Mesenchymal stem cell (in vitro differentiated cells and primary cell): ENCODE data around the gene RNF26.
A peak's percentile ranks its signal among the peaks of the same experiment; 100 is the strongest.

Source experiments
- DNase-seq: peaks from one replicate; pipeline ENCODE4 v3.0.0-alpha.2; 2013
- H2AFZ ChIP-seq: one replicate; pipeline ENCODE4 v1.6.1; 2013; ENCODE audit warnings: low read depth, mild to moderate bottlenecking, control low read depth, inconsistent platforms, low read length, moderate library complexity
- H2AK5ac ChIP-seq: 2 replicates; pipeline ENCODE4 v1.6.1; 2013; ENCODE audit warnings: low read length, moderate library complexity, mild to moderate bottlenecking, inconsistent platforms; ENCODE audit not compliant: severe bottlenecking
- H2BK120ac ChIP-seq: one replicate; pipeline ENCODE4 v1.6.1; 2013; ENCODE audit warnings: low read depth, mild to moderate bottlenecking, inconsistent platforms, low read length, moderate library complexity
- H2BK12ac ChIP-seq, 2 experiments: one replicate each; pipeline ENCODE4 v1.6.1; 2013; ENCODE audit warnings: inconsistent platforms in 2 of 2, low read length in 2 of 2, mild to moderate bottlenecking in 2 of 2, moderate library complexity in 2 of 2, control low read depth in 1 of 2
- H2BK15ac ChIP-seq: one replicate; pipeline ENCODE4 v1.6.1; 2013; ENCODE audit warnings: mild to moderate bottlenecking, low read depth, inconsistent platforms; ENCODE audit not compliant: poor library complexity, severe bottlenecking
- H2BK5ac ChIP-seq: 2 replicates; pipeline ENCODE4 v1.6.1; 2013; ENCODE audit warnings: low read depth, mild to moderate bottlenecking, low read length, control low read depth, inconsistent platforms; ENCODE audit not compliant: poor library complexity, severe bottlenecking
- H3K14ac ChIP-seq, 2 experiments: one replicate each; pipeline ENCODE4 v1.6.1; 2013; ENCODE audit warnings: inconsistent platforms in 2 of 2, low read length in 2 of 2, control low read depth in 1 of 2, mild to moderate bottlenecking in 1 of 2, moderate library complexity in 1 of 2
- H3K18ac ChIP-seq, 2 experiments: one replicate each; pipeline ENCODE4 v1.6.1; 2013; ENCODE audit warnings: inconsistent platforms in 2 of 2, low read length in 2 of 2, control low read depth in 1 of 2, low read depth in 1 of 2, mild to moderate bottlenecking in 1 of 2
- H3K23ac ChIP-seq, 2 experiments: one replicate each; pipeline ENCODE4 v1.6.1; 2013; ENCODE audit warnings: inconsistent platforms in 2 of 2, low read length in 2 of 2, mild to moderate bottlenecking in 2 of 2, moderate library complexity in 2 of 2, control low read depth in 1 of 2
- H3K27ac ChIP-seq: 2 replicates; pipeline ENCODE4 v1.5.1; 2013; ENCODE audit warnings: mild to moderate bottlenecking, moderate library complexity, low read length, control low read depth, inconsistent platforms; ENCODE audit not compliant: poor library complexity, severe bottlenecking
- H3K27me3 ChIP-seq, 2 experiments: 2 replicates each; pipeline versions ENCODE4 v1.6.1 to v1.7.0; 2013; ENCODE audit warnings: low read length in 2 of 2, mild to moderate bottlenecking in 2 of 2, moderate library complexity in 2 of 2, control low read depth in 1 of 2, inconsistent platforms in 1 of 2; ENCODE audit not compliant: control insufficient read depth in 1 of 2, insufficient read depth in 1 of 2
- H3K36me3 ChIP-seq, 2 experiments: 2 replicates each; pipeline versions ENCODE4 v1.6.1 to v1.7.0; 2013; ENCODE audit warnings: low read length in 2 of 2, control low read depth in 1 of 2, inconsistent platforms in 1 of 2, low read depth in 1 of 2, mild to moderate bottlenecking in 1 of 2; ENCODE audit not compliant: insufficient read depth in 2 of 2, control insufficient read depth in 1 of 2
- H3K4ac ChIP-seq, 2 experiments: one replicate each; pipeline ENCODE4 v1.6.1; 2013; ENCODE audit warnings: inconsistent platforms in 2 of 2, low read length in 2 of 2, mild to moderate bottlenecking in 2 of 2, moderate library complexity in 2 of 2, control low read depth in 1 of 2, low read depth in 1 of 2
- H3K4me1 ChIP-seq: 2 replicates; pipeline ENCODE4 v1.6.1; 2013; ENCODE audit warnings: low read depth, low read length, control low read depth; ENCODE audit not compliant: control insufficient read depth, insufficient read depth
- H3K4me2 ChIP-seq: 2 replicates; pipeline ENCODE4 v1.6.1; 2013; ENCODE audit warnings: low read length, mild to moderate bottlenecking, inconsistent platforms; ENCODE audit not compliant: poor library complexity, severe bottlenecking
- H3K4me3 ChIP-seq, 2 experiments: 2 replicates each; pipeline versions ENCODE4 v1.5.1 to v1.7.0; 2013; ENCODE audit warnings: low read length in 2 of 2, mild to moderate bottlenecking in 2 of 2, control low read depth in 1 of 2, low read depth in 1 of 2; ENCODE audit not compliant: insufficient read depth in 1 of 2
- H3K79me1 ChIP-seq: replicated peaks from 2 replicates; pipeline ENCODE4 v1.6.1; 2013; ENCODE audit warnings: mild to moderate bottlenecking, control low read depth, low read length, inconsistent platforms; ENCODE audit not compliant: poor library complexity, severe bottlenecking
- H3K9ac ChIP-seq: 2 replicates; pipeline ENCODE4 v1.7.0; 2013; ENCODE audit warnings: mild to moderate bottlenecking, low read length, moderate library complexity
- H3K9me3 ChIP-seq: 2 replicates; pipeline ENCODE4 v1.7.0; 2013; ENCODE audit warnings: mild to moderate bottlenecking, low read length; ENCODE audit not compliant: control insufficient read depth
- H4K8ac ChIP-seq: one replicate; pipeline ENCODE4 v1.6.1; 2013; ENCODE audit warnings: inconsistent platforms, mild to moderate bottlenecking, low read length, moderate library complexity
- H4K91ac ChIP-seq: one replicate; pipeline ENCODE4 v1.6.1; 2013; ENCODE audit warnings: mild to moderate bottlenecking, low read length, inconsistent platforms
- WGBS: methylation state at CpG from one replicate; pipeline ENCODE4 v1.1.7; 2013; ENCODE audit warnings: mixed read lengths; 5-methylcytosine and 5-hydroxymethylcytosine counted together

Gene RNF26

DNA sequence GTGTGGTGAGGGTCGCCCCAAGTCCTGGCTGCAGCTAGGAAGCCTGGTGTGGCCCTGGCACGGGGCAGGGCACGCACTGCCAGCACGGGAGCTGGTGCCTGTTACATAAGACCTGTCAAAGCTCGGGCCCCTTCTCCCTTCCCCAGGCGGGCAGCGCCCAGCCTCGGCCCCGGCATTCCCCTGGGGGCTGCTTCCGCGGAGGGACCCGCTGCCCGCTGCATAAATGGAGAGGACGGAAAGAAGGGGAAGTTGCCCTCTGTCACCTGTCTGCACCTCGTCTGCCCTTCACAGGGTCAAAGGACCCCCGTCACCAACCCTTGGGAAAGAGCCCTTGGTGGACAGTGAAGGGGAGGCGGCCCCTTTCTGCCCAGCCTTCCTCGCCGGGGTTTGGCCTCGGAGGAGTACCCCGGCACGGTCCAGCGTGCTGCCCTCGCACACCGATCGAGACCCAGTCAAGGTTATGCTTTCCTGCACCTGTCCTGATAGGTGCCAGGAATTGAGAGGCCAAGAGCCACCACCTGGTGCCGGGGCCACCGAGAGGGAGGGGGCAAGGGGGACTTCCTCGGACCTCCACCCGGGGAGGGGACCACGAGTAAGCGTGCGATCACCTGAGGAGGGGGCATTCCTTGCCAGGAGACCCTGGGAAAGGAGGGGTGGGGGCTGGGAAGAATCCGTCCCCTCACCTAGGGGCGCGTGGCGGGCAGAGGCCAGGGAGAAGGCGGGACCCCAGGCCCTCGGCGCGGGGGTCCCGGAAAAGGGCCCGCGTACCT is 28.9 kb downstream of the RNF26 start:
- H3K9ac ChIP-seq = no peak overlapping the region
- no peak overlapping the region for H4K8ac ChIP-seq
- no peak overlapping the region for H2AFZ ChIP-seq
- DNase-seq = no peak
- peak overlapping the region; percentile 83 for H2BK15ac ChIP-seq
- peaks cover 20 to 57% of the 10 kb centered on the region in 2 experiments for H3K27me3 ChIP-seq
- no peak overlapping the region for H2AK5ac ChIP-seq
- H3K4me3 ChIP-seq = no peak overlapping the region
- H3K36me3 ChIP-seq = no peaks in the 10 kb centered on the region
- H2BK5ac ChIP-seq = no peak overlapping the region
- no peaks in the 10 kb centered on the region for H3K79me1 ChIP-seq
- H3K18ac ChIP-seq = peak overlapping the region in 1 of 2 experiments; percentile 41
- no peak overlapping the region for H2BK120ac ChIP-seq
- H4K91ac ChIP-seq = peak overlapping the region; percentile 18
- no peaks in the 10 kb centered on the region for H3K9me3 ChIP-seq
- no peak overlapping the region for H3K14ac ChIP-seq
- no peak overlapping the region for H3K4me2 ChIP-seq
- 60% methylated on average over 39 of the region's 44 CpGs for WGBS
- no peak overlapping the region for H3K4ac ChIP-seq
- H3K27ac ChIP-seq = no peak overlapping the region
- H3K4me1 ChIP-seq = peaks cover 25% of the 10 kb centered on the region
- no peak overlapping the region for H2BK12ac ChIP-seq
- H3K23ac ChIP-seq = peak overlapping the region in 1 of 2 experiments; percentile 75

DNA sequence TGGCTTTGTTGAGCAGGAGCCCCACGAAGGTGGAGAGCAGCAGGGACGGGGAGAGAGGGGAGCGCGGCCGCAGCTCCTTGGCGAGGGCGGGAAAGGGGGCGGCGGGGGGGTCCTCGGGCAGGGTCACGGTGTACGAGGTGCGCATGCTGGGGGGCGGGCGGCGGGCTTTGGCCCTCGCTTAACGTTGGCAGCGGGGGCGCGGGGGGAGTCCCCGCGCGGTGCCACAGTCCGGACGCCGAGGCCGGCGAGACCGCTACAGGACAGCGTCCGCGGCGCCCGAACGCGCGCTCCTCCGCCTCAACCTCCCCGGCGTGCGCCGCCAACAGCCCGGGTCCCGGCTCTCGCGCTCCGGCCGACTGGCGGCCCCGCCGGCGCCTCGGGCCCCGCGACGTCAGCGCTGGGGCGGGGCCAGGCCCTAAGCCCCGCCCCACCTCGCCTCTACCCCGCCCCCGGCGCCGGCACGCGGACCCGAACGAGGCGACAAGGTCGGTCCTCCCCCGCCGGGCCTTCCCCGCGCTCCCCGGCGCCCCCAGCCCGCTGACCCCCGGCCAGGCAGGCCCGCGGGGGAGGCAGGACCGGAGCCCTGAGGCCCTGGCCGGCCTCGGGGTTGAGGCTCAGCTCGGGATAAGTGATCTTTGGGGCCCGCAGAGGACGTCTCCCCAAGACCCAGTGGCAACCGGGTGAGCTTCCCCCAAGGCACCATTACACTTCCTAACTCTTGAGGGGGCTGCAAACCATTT is 29.7 kb downstream of the RNF26 start:
- Histone ChIP-seq H3K36me3 (no peaks in the 10 kb centered on the region), H3K14ac (no peak overlapping the region), H2BK12ac (no peak overlapping the region), H3K4ac (no peak overlapping the region), H3K27ac (no peak overlapping the region), H3K9me3 (no peaks in the 10 kb centered on the region), H3K9ac (no peak overlapping the region), H4K91ac (no peak overlapping the region), H3K4me2 (peak overlapping the region; percentile 83), H4K8ac (no peak overlapping the region), H3K4me1 (peaks cover 25% of the 10 kb centered on the region), H2BK5ac (no peak overlapping the region), H2BK120ac (no peak overlapping the region), H3K79me1 (no peaks in the 10 kb centered on the region), H3K4me3 (peak overlapping the region; percentile 47 to 49), H3K18ac (peak overlapping the region in 1 of 2 experiments; percentile 82), H3K27me3 (peaks cover 20 to 63% of the 10 kb centered on the region in 2 experiments), H3K23ac (peak overlapping the region in 1 of 2 experiments; percentile 75), H2AFZ (peak overlapping the region; percentile 37), H2AK5ac (no peak overlapping the region), H2BK15ac (peak overlapping the region; percentile 83)
- WGBS = 19% methylated on average over 27 of the region's 88 CpGs
- no peak for DNase-seq

DNA sequence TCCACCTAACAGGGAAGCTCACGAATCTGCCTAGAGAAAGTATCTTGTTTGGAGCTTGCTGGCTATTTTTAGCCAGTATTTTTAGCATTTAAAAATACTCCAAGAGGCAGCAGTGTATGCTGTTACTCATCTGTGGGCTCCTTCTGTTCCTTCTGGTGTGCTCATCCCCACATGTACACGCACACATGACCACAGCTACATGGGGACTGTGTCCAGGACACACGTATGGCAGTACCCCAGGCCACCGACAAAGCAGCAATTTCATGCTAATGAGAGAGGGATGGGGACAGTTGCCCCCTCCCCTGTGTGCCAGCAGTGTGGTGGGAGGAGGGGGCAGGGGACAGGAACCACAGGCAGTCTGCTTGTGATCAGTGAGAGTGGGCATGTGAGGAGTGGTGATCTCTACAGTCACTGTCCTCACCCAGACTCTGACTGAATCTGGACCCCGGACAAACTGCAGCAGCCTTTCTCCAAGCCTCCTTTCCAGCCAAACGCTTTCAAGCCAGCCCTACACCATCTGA is 30.8 kb downstream of the RNF26 start:
- peak overlapping the region in 1 of 2 experiments; percentile 8 for H2BK12ac ChIP-seq
- H4K91ac ChIP-seq = no peak overlapping the region
- no peak overlapping the region for H2BK15ac ChIP-seq
- H3K27me3 ChIP-seq = peaks cover 20 to 66% of the 10 kb centered on the region in 2 experiments
- no peak for DNase-seq
- H3K4me2 ChIP-seq = no peak overlapping the region
- no peaks in the 10 kb centered on the region for H3K9me3 ChIP-seq
- no peak overlapping the region for H3K23ac ChIP-seq
- peak overlapping the region; percentile 45 to 46 for H3K18ac ChIP-seq
- H2AFZ ChIP-seq = no peak overlapping the region
- no peak overlapping the region for H2BK120ac ChIP-seq
- H3K4ac ChIP-seq = no peak overlapping the region
- H3K79me1 ChIP-seq = no peaks in the 10 kb centered on the region
- no peak overlapping the region for H2AK5ac ChIP-seq
- H4K8ac ChIP-seq = no peak overlapping the region
- H3K4me1 ChIP-seq = peaks cover 23% of the 10 kb centered on the region
- H3K4me3 ChIP-seq = peak overlapping the region in 1 of 2 experiments; percentile 20
- 88% methylated on average over 4 of the region's 6 CpGs for WGBS
- H3K9ac ChIP-seq = no peak overlapping the region
- no peaks in the 10 kb centered on the region for H3K36me3 ChIP-seq
- no peak overlapping the region for H3K27ac ChIP-seq
- no peak overlapping the region for H2BK5ac ChIP-seq
- peak overlapping the region in 1 of 2 experiments; percentile 31 for H3K14ac ChIP-seq
